IMR-90 (cell line): Measurements from ENCODE around the gene ATG10. TPM values are rescaled to one million over a fixed set of nuclear protein-coding genes. Genes with fewer than 3 reads are reported as not detected.
A peak's percentile ranks its signal among the peaks of the same experiment; 100 is the strongest.

Experiments used
- ATAC-seq: fragments of 200-7000 bp; cut with Tn5 transposase; 2 replicates; pipeline ENCODE4 v1.9.1; 2020; ENCODE audit warnings: low read depth, mild to moderate bottlenecking, moderate library complexity
- BruUV-seq: library from RNA; stranded (reverse); fragments of 400-500 nt; replicated peaks from 2 replicates; lab custom pipeline; 2021; lab: Mats Ljungman, UMichigan
- CTCF ChIA-PET: fragments of 300-600 bp; formaldehyde crosslinking; extraction: SDS; loops from one replicate; lab custom pipeline; 2021; ENCODE audit warnings: antibody characterized with exemption; lab: Yijun Ruan, JAX
- POLR2A ChIA-PET: fragments of 300-600 bp; sonication (Branson Sonifier 250); formaldehyde crosslinking; loops from one replicate; lab custom pipeline; 2022; ENCODE audit warnings: antibody characterized with exemption; ENCODE audit not compliant: unreplicated experiment; lab: Charles Lee
- DNase-seq: peaks from one replicate; pipeline ENCODE4 v3.0.0; 2013
- H2AFZ ChIP-seq: replicated peaks from 2 replicates; pipeline ENCODE3; 2013; ENCODE audit warnings: low read length, mild to moderate bottlenecking; ENCODE audit not compliant: poor library complexity
- H2AK5ac ChIP-seq: 2 replicates; pipeline ENCODE4 v1.6.1; 2013; ENCODE audit warnings: low read depth, low read length, inconsistent platforms
- H2AK9ac ChIP-seq: replicated peaks from 2 replicates; pipeline ENCODE3; 2013; ENCODE audit warnings: mild to moderate bottlenecking, low read depth, low read length, moderate library complexity; ENCODE audit not compliant: poor library complexity
- H2BK120ac ChIP-seq: 2 replicates; pipeline ENCODE4 v1.6.1; 2013; ENCODE audit warnings: low read depth, low read length, inconsistent platforms
- H2BK15ac ChIP-seq: 3 replicates; pipeline ENCODE4 v1.6.1; 2013; ENCODE audit warnings: low read depth, low read length, inconsistent platforms
- H2BK20ac ChIP-seq: 2 replicates; pipeline ENCODE4 v1.6.1; 2013; ENCODE audit warnings: low read depth, mild to moderate bottlenecking, inconsistent platforms, low read length, moderate library complexity
- H2BK5ac ChIP-seq: 2 replicates; pipeline ENCODE4 v1.6.1; 2013; ENCODE audit warnings: mild to moderate bottlenecking, low read depth, low read length, inconsistent platforms; ENCODE audit not compliant: poor library complexity, severe bottlenecking
- H3K14ac ChIP-seq: replicated peaks from 2 replicates; pipeline ENCODE4 v1.6.1; 2013; ENCODE audit warnings: low read depth, low read length, inconsistent platforms
- H3K18ac ChIP-seq: 2 replicates; pipeline ENCODE4 v1.6.1; 2013; ENCODE audit warnings: low read depth, low read length, control low read depth
- H3K23ac ChIP-seq: 2 replicates; pipeline ENCODE4 v1.6.1; 2013; ENCODE audit warnings: low read depth, low read length, inconsistent platforms
- H3K27ac ChIP-seq: 2 replicates; pipeline ENCODE4 v1.5.1; 2013; ENCODE audit warnings: mild to moderate bottlenecking, control low read depth, low read length; ENCODE audit not compliant: insufficient read depth
- H3K27me3 ChIP-seq: 2 replicates; pipeline ENCODE4 v1.6.1; 2013; ENCODE audit warnings: low read length; ENCODE audit not compliant: control insufficient read depth, insufficient read depth
- H3K36me3 ChIP-seq: 2 replicates; pipeline ENCODE4 v1.6.1; 2013; ENCODE audit warnings: low read length, mixed read lengths; ENCODE audit not compliant: control insufficient read depth, insufficient read depth
- H3K4ac ChIP-seq: 2 replicates; pipeline ENCODE4 v1.6.1; 2013; ENCODE audit warnings: low read depth, low read length, inconsistent platforms
- H3K4me1 ChIP-seq: 2 replicates; pipeline ENCODE4 v1.6.1; 2013; ENCODE audit warnings: low read length, mixed read lengths; ENCODE audit not compliant: control insufficient read depth, insufficient read depth
- H3K4me2 ChIP-seq: 2 replicates; pipeline ENCODE4 v1.6.1; 2013; ENCODE audit warnings: low read depth, mild to moderate bottlenecking, control low read depth, low read length, moderate library complexity
- H3K4me3 ChIP-seq: 2 replicates; pipeline ENCODE4 v1.5.1; 2013; ENCODE audit warnings: low read depth, mild to moderate bottlenecking, control low read depth, low read length, moderate library complexity; ENCODE audit not compliant: insufficient read depth
- H3K56ac ChIP-seq: 2 replicates; pipeline ENCODE4 v1.6.1; 2013; ENCODE audit warnings: low read length, inconsistent platforms; ENCODE audit not compliant: insufficient read depth; ENCODE audit errors: extremely low read depth
- H3K79me1 ChIP-seq, 2 experiments: 2 replicates each; pipeline ENCODE4 v1.6.1; 2013; ENCODE audit warnings: low read length in 2 of 2, inconsistent platforms in 1 of 2, low read depth in 1 of 2
- H3K9ac ChIP-seq: 2 replicates; pipeline ENCODE4 v1.6.1; 2013; ENCODE audit warnings: low read depth, low read length, control low read depth
- H3K9me1 ChIP-seq: 2 replicates; pipeline ENCODE4 v1.6.1; 2013; ENCODE audit warnings: low read length, inconsistent platforms; ENCODE audit not compliant: insufficient read depth
- H3K9me3 ChIP-seq: 2 replicates; pipeline ENCODE4 v1.6.1; 2013; ENCODE audit warnings: low read length; ENCODE audit not compliant: control insufficient read depth, insufficient read depth
- H4K20me1 ChIP-seq: 2 replicates; pipeline ENCODE4 v1.6.1; 2013; ENCODE audit warnings: low read length, inconsistent platforms; ENCODE audit not compliant: insufficient read depth
- H4K5ac ChIP-seq: 2 replicates; pipeline ENCODE4 v1.6.1; 2013; ENCODE audit warnings: mild to moderate bottlenecking, low read depth, low read length, control low read depth
- H4K8ac ChIP-seq, 2 experiments: 2 replicates each; pipeline ENCODE4 v1.6.1; 2013; ENCODE audit warnings: low read depth in 2 of 2, low read length in 2 of 2, control low read depth in 1 of 2, inconsistent platforms in 1 of 2
- H4K91ac ChIP-seq: 2 replicates; pipeline ENCODE4 v1.6.1; 2013; ENCODE audit warnings: low read depth, low read length, inconsistent platforms; ENCODE audit not compliant: insufficient read depth
- CEBPB ChIP-seq: IDR thresholded peaks from 2 replicates; pipeline ENCODE4 v1.6.1; 2012; ENCODE audit warnings: low read depth, low read length, improper control_type of control experiment
- POLR2A ChIP-seq: IDR thresholded peaks from 2 replicates; pipeline ENCODE4 v1.6.1; 2012; ENCODE audit warnings: mild to moderate bottlenecking, low read depth, low read length
- WGBS, 2 experiments: methylation state at CpG; one replicate each; pipeline versions ENCODE4 v1.1.5 to v1.1.7; 2013; ENCODE audit warnings: missing lambda C conversion rate in 2 of 2; ENCODE audit not compliant: insufficient read length in 1 of 2; ENCODE audit errors: extremely low coverage in 2 of 2; 5-methylcytosine and 5-hydroxymethylcytosine counted together
- dilution Hi-C: fragments of 300-500 bp; cut with HindIII; formaldehyde crosslinking; loops from one replicate; pipeline ENCODE4 v1.14.3; 2018; ENCODE audit warnings: low sequenced_read_pairs; ENCODE audit not compliant: unreplicated experiment
- in situ Hi-C: fragments of 300-500 bp; cut with MboI; formaldehyde crosslinking; loops from 3 replicates; pipeline ENCODE4 v1.14.3; 2019; ENCODE audit warnings: low sequenced_read_pairs, inconsistent platforms, mixed read lengths
- intact Hi-C: fragments of 100-400 bp; cut with micrococcal nuclease; formaldehyde crosslinking; loops from 2 replicates; pipeline ENCODE4 v1.10.0; 2022
- polyA plus RNA-seq, 3 experiments: library from polyadenylated mRNA; depleted of rRNA; stranded (reverse); fragments of >200 nt; gene quantifications; 2 replicates each; pipeline ENCODE4 v1.2.3, GENCODE V29; 2012; ENCODE audit warnings: low replicate concordance in 1 of 3
- total RNA-seq: library from RNA; depleted of rRNA; stranded (reverse); fragments of >200 nt; gene quantifications from 2 replicates; pipeline ENCODE4 v1.2.3, GENCODE V29; 2012
- TF ChIP-seq, protein P1 (sequence below): fragments of 150-350 bp; IDR thresholded peaks from 2 replicates; pipeline ENCODE4 v1.6.1; 2016; ENCODE audit warnings: low read depth, mild to moderate bottlenecking, low read length, moderate library complexity, borderline replicate concordance

Gene ATG10
- total and polyA plus RNA-seq, 2 of the 4 experiments (the other 2 are of a cell fraction): 3.4 to 8.1 TPM

DNA sequence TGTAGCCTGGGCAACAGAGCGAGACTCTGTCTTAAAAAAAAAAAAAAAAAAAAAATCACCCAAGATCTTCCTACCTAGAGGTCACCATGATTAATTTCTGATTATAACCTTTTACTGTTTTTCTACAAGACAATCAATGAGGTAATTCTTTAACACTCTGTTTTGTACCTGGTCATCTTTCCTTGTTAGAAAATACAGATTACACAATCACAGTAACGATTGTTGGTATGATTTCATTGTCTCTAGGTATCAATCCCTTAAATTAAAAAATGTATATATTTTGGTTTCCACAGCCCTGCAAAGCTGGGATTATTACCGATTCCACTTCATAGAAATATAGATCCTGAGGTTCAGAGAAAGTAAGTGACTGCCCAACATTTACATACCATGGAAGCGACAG is 8.3 kb upstream of the ATG10 start:
- ChIA-PET CTCF (no interaction called here), POLR2A (no interaction called here)
- no peak overlapping the region for H4K5ac ChIP-seq
- H3K9me3 ChIP-seq: no peaks in the 10 kb centered on the region
- H2AK5ac ChIP-seq: no peak overlapping the region
- no peak overlapping the region for H2BK120ac ChIP-seq
- DNase-seq (no peak), ATAC-seq (no peak)
- no peak overlapping the region for H2AK9ac ChIP-seq
- no peak overlapping the region for H3K27ac ChIP-seq
- no peaks in the 10 kb centered on the region for H4K20me1 ChIP-seq
- intact Hi-C loops (no loop called here), dilution Hi-C loops (no loop called here), in situ Hi-C loops (no loop called here)
- no peak overlapping the region for H3K4me2 ChIP-seq
- H4K91ac ChIP-seq: no peak overlapping the region
- H3K56ac ChIP-seq: no peak overlapping the region
- no TSS peak for BruUV-seq
- H3K9me1 ChIP-seq: no peaks in the 10 kb centered on the region
- H3K9ac ChIP-seq: no peak overlapping the region
- WGBS, 2 experiments: no CpG with 5 or more reads among the region's 4 CpGs
- H3K36me3 ChIP-seq: no peaks in the 10 kb centered on the region
- no peaks in the 10 kb centered on the region for H3K4me1 ChIP-seq
- no peak overlapping the region for H2BK15ac ChIP-seq
- H3K14ac ChIP-seq: no peak overlapping the region
- no peak overlapping the region for H3K18ac ChIP-seq
- no peak overlapping the region for H2BK5ac ChIP-seq
- TF ChIP-seq CEBPB (peak; percentile 34; the same call in 1 of the 2 replicates), POLR2A (no peak)
- TF ChIP-seq, protein P1, sequence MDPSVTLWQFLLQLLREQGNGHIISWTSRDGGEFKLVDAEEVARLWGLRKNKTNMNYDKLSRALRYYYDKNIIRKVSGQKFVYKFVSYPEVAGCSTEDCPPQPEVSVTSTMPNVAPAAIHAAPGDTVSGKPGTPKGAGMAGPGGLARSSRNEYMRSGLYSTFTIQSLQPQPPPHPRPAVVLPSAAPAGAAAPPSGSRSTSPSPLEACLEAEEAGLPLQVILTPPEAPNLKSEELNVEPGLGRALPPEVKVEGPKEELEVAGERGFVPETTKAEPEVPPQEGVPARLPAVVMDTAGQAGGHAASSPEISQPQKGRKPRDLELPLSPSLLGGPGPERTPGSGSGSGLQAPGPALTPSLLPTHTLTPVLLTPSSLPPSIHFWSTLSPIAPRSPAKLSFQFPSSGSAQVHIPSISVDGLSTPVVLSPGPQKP: no peak
- H3K4ac ChIP-seq: no peak overlapping the region
- no peak overlapping the region for H3K4me3 ChIP-seq
- H2AFZ ChIP-seq: no peak overlapping the region
- H3K79me1 ChIP-seq: no peaks in the 10 kb centered on the region
- no peak overlapping the region for H2BK20ac ChIP-seq
- no peak overlapping the region for H4K8ac ChIP-seq
- no peaks in the 10 kb centered on the region; the same call in 1 of the 2 replicates for H3K27me3 ChIP-seq
- no peak overlapping the region for H3K23ac ChIP-seq
